ENCODE data around the gene KLHL18. TPM values are rescaled to one million over a fixed set of nuclear protein-coding genes. Genes with fewer than 3 reads are reported as not detected.
"Not testable (repeated sequence)": the region's sequence is repeated elsewhere in the genome, so short reads cannot be mapped to it uniquely, and the experiment has no call there.

The KLHL18 gene
- total RNA-seq, 2 donors from 2014 or later: 22.6 to 29.0 TPM

GRCh38 chr3:47309231-47309630, 26.5 kb downstream of the KLHL18 start:
- DNase-seq; H3K9me3 Mint-ChIP-seq; H3K36me3 Mint-ChIP-seq (ENCODE audit: insufficient read depth in 2 of 2); H3K4me1 Mint-ChIP-seq (ENCODE audit: low read depth); H3K27me3 Mint-ChIP-seq (ENCODE audit: low read depth); H3K27ac Mint-ChIP-seq; H3K4me3 Mint-ChIP-seq; ATAC-seq (replicated peaks in 1 of 2): not testable (repeated sequence)

- ATAC-seq (replicated peaks in 1 of 2): no peak
- Mint-ChIP-seq H3K4me1 (ENCODE audit: low read depth) (peaks cover 8% of the 10 kb centered on the region), H3K27ac (no peak overlapping the region), H3K27me3 (ENCODE audit: low read depth) (no peaks in the 10 kb centered on the region), H3K4me3 (no peak overlapping the region), H3K9me3 (no peaks in the 10 kb centered on the region), H3K36me3 (ENCODE audit: insufficient read depth in 2 of 2) (peaks cover 3 to 6% of the 10 kb centered on the region in 2 donors)
- no peak for DNase-seq
These were observed 27.6 kb downstream of the KLHL18 start for GRCh38 chr3:47310391-47310790.

- Mint-ChIP-seq H3K9me3 (no peaks in the 10 kb centered on the region), H3K36me3 (ENCODE audit: insufficient read depth in 2 of 2) (peaks cover 0 to 1% of the 10 kb centered on the region in 2 donors), H3K27ac (peak overlapping the region; percentile 45), H3K4me3 (no peak overlapping the region), H3K4me1 (ENCODE audit: low read depth) (peaks cover 8% of the 10 kb centered on the region), H3K27me3 (ENCODE audit: low read depth) (no peaks in the 10 kb centered on the region)
- ATAC-seq (replicated peaks in 1 of 2): peak in 1 of 2 donors; percentile 66
- no peak for DNase-seq
These were observed 30.8 kb downstream of the KLHL18 start for GRCh38 chr3:47313341-47314055.

- Mint-ChIP-seq H3K4me3 (no peak overlapping the region), H3K4me1 (ENCODE audit: low read depth) (peaks cover 8% of the 10 kb centered on the region), H3K27me3 (ENCODE audit: low read depth) (no peaks in the 10 kb centered on the region), H3K27ac (peak overlapping the region; percentile 66), H3K9me3 (no peaks in the 10 kb centered on the region), H3K36me3 (ENCODE audit: insufficient read depth in 2 of 2) (no peaks in the 10 kb centered on the region)
- DNase-seq (no peak), ATAC-seq (replicated peaks in 1 of 2) (no peak)
These were observed 31.5 kb downstream of the KLHL18 start for GRCh38 chr3:47314056-47314764.

- Mint-ChIP-seq H3K4me3 (no peak overlapping the region), H3K27ac (peak overlapping the region; percentile 66), H3K9me3 (no peaks in the 10 kb centered on the region), H3K36me3 (ENCODE audit: insufficient read depth in 2 of 2) (no peaks in the 10 kb centered on the region), H3K4me1 (ENCODE audit: low read depth) (peaks cover 8% of the 10 kb centered on the region), H3K27me3 (ENCODE audit: low read depth) (no peaks in the 10 kb centered on the region)
- no peak for DNase-seq
- no peak for ATAC-seq (replicated peaks in 1 of 2)
These were observed 32.4 kb downstream of the KLHL18 start for GRCh38 chr3:47315069-47315647.

GRCh38 chr3:47316151-47316550, 33.4 kb downstream of the KLHL18 start:
- not testable (repeated sequence) for H3K9me3 Mint-ChIP-seq; H3K36me3 Mint-ChIP-seq (ENCODE audit: insufficient read depth in 2 of 2)

GRCh38 chr3:47318916-47319315, 36.2 kb downstream of the KLHL18 start:
- Mint-ChIP-seq H3K27me3 (ENCODE audit: low read depth) (no peaks in the 10 kb centered on the region), H3K4me3 (no peak overlapping the region), H3K36me3 (ENCODE audit: insufficient read depth in 2 of 2) (peaks cover 0 to 10% of the 10 kb centered on the region in 2 donors), H3K27ac (no peak overlapping the region), H3K4me1 (ENCODE audit: low read depth) (no peaks in the 10 kb centered on the region), H3K9me3 (no peaks in the 10 kb centered on the region)
- no peak for DNase-seq
- ATAC-seq (replicated peaks in 1 of 2): no peak

More at GRCh38 chr3:47316151-47316550, 33.4 kb downstream of the KLHL18 start:
- DNase-seq; H3K27ac Mint-ChIP-seq; H3K27me3 Mint-ChIP-seq (ENCODE audit: low read depth); H3K4me3 Mint-ChIP-seq; ATAC-seq (replicated peaks in 1 of 2); H3K4me1 Mint-ChIP-seq (ENCODE audit: low read depth): not testable (repeated sequence)

- Mint-ChIP-seq H3K9me3 (no peaks in the 10 kb centered on the region), H3K36me3 (ENCODE audit: insufficient read depth in 2 of 2) (peaks cover 0 to 13% of the 10 kb centered on the region in 2 donors), H3K4me1 (ENCODE audit: low read depth) (no peaks in the 10 kb centered on the region)
These were observed 37.2 kb downstream of the KLHL18 start for GRCh38 chr3:47319956-47320355.

GRCh38 chr3:47323431-47324277, 40.9 kb downstream of the KLHL18 start:
- Mint-ChIP-seq H3K4me1 (ENCODE audit: low read depth) (no peaks in the 10 kb centered on the region), H3K36me3 (ENCODE audit: insufficient read depth in 2 of 2) (peaks cover 0 to 14% of the 10 kb centered on the region in 2 donors)

More at GRCh38 chr3:47319956-47320355, 37.2 kb downstream of the KLHL18 start:
- Mint-ChIP-seq H3K27me3 (ENCODE audit: low read depth) (no peaks in the 10 kb centered on the region), H3K27ac (no peak overlapping the region), H3K4me3 (no peak overlapping the region)
- no peak for ATAC-seq (replicated peaks in 1 of 2)
- no peak for DNase-seq

GRCh38 chr3:47324278-47324865, 41.6 kb downstream of the KLHL18 start:
- Mint-ChIP-seq H3K4me3 (no peak overlapping the region), H3K27me3 (ENCODE audit: low read depth) (no peaks in the 10 kb centered on the region), H3K27ac (peak overlapping the region; percentile 85), H3K9me3 (no peaks in the 10 kb centered on the region), H3K36me3 (ENCODE audit: insufficient read depth in 2 of 2) (peaks cover 0 to 14% of the 10 kb centered on the region in 2 donors), H3K4me1 (ENCODE audit: low read depth) (no peaks in the 10 kb centered on the region)
- ATAC-seq (replicated peaks in 1 of 2): peak; percentile 45 to 64
- DNase-seq: peak; percentile 30 to 50

More at GRCh38 chr3:47323431-47324277, 40.9 kb downstream of the KLHL18 start:
- Mint-ChIP-seq H3K27ac (no peak overlapping the region), H3K27me3 (ENCODE audit: low read depth) (no peaks in the 10 kb centered on the region), H3K9me3 (no peaks in the 10 kb centered on the region), H3K4me3 (no peak overlapping the region)
- DNase-seq (no peak), ATAC-seq (replicated peaks in 1 of 2) (peak in 1 of 2 donors; percentile 9)

GRCh38 chr3:47333907-47334306, 51.2 kb downstream of the KLHL18 start:
- DNase-seq (no peak), ATAC-seq (replicated peaks in 1 of 2) (no peak)
- H3K27ac Mint-ChIP-seq: no peak overlapping the region
- H3K9me3 Mint-ChIP-seq: no peaks in the 10 kb centered on the region
- H3K36me3 Mint-ChIP-seq (ENCODE audit: insufficient read depth in 2 of 2): peaks cover 3 to 29% of the 10 kb centered on the region in 2 donors
- H3K4me3 Mint-ChIP-seq: no peak overlapping the region
- H3K27me3 Mint-ChIP-seq (ENCODE audit: low read depth): no peaks in the 10 kb centered on the region
- no peaks in the 10 kb centered on the region for H3K4me1 Mint-ChIP-seq (ENCODE audit: low read depth)

GRCh38 chr3:47337656-47338055, 54.9 kb downstream of the KLHL18 start:
- Mint-ChIP-seq H3K36me3 (ENCODE audit: insufficient read depth in 2 of 2) (peaks cover 0 to 22% of the 10 kb centered on the region in 2 donors), H3K4me1 (ENCODE audit: low read depth) (no peaks in the 10 kb centered on the region), H3K27ac (no peak overlapping the region), H3K27me3 (ENCODE audit: low read depth) (no peaks in the 10 kb centered on the region), H3K4me3 (no peak overlapping the region), H3K9me3 (no peaks in the 10 kb centered on the region)
- ATAC-seq (replicated peaks in 1 of 2): no peak
- no peak for DNase-seq
